K562 (cell line): Measurements from ENCODE around the gene SCN4B. TPM values are rescaled to one million over a fixed set of nuclear protein-coding genes. Genes with fewer than 3 reads are reported as not detected.

Experiments
- ATAC-seq: fragments of 200-7000 bp; cut with Tn5 transposase; 3 replicates; pipeline ENCODE4 v1.9.1; 2020; ENCODE audit warnings: moderate library complexity
- BruUV-seq: library from RNA; stranded (reverse); fragments of 400-500 nt; replicated peaks from 2 replicates; lab custom pipeline; 2021; lab: Mats Ljungman, UMichigan
- CTCF ChIA-PET: fragments of 300-600 bp; formaldehyde crosslinking; extraction: SDS; loops from one replicate; lab custom pipeline; 2021; ENCODE audit warnings: low intra/inter-chr PET ratio; lab: Yijun Ruan, JAX
- POLR2A ChIA-PET: fragments of 300-600, 350-650 bp; sonication (Branson Sonifier 250); formaldehyde crosslinking; extraction: SDS; loops from one replicate; lab custom pipeline; 2021; ENCODE audit warnings: antibody characterized with exemption, inconsistent platforms; lab: Yijun Ruan, JAX
- DNase-seq, 4 experiments: peaks; one replicate each; pipeline versions ENCODE4 v3.0.0 to v3.0.0-alpha.2; 2011 to 2018; ENCODE audit warnings: low spot score in 3 of 4, mixed read lengths in 3 of 4; ENCODE audit errors: extremely low read depth in 1 of 4
- FAIRE-seq: peaks from 2 replicates; lab custom pipeline; 2011; peaks lifted over from hg19 to GRCh38; lab: Jason Lieb, UNC
- H2AFZ ChIP-seq: 2 replicates; pipeline ENCODE4 v1.6.0; 2011; ENCODE audit warnings: low read depth, low read length, control low read depth, inconsistent platforms
- H3K27ac ChIP-seq: fragments of 200-600 bp; 3 replicates; pipeline ENCODE4 v1.8.0; 2011; ENCODE audit warnings: low read depth, mild to moderate bottlenecking, control low read depth, inconsistent platforms, low read length, moderate library complexity, mixed read lengths; ENCODE audit errors: extremely low read depth
- H3K27me3 ChIP-seq, 2 experiments: fragments of 300-600 bp in 1 of 2; 2 replicates in 1 of 2; 3 replicates in 1 of 2; pipeline versions ENCODE4 v1.6.0 to v1.8.0; 2011; ENCODE audit warnings: inconsistent platforms in 2 of 2, low read length in 2 of 2, mild to moderate bottlenecking in 1 of 2, mixed read lengths in 1 of 2, moderate library complexity in 1 of 2; ENCODE audit not compliant: control insufficient read depth in 2 of 2, insufficient read depth in 2 of 2
- H3K36me3 ChIP-seq: fragments of 300-600 bp; 3 replicates; pipeline ENCODE4 v1.8.0; 2011; ENCODE audit warnings: mild to moderate bottlenecking, low read length, inconsistent platforms; ENCODE audit not compliant: control insufficient read depth, insufficient read depth
- H3K4me1 ChIP-seq, 2 experiments: fragments of 200-600 bp in 1 of 2; replicated peaks in 1 of 2; 2 replicates in 1 of 2; 3 replicates in 1 of 2; pipeline versions ENCODE4 v1.5.1 to v1.8.0; 2011; ENCODE audit warnings: inconsistent platforms in 2 of 2, low read length in 2 of 2, mild to moderate bottlenecking in 1 of 2, mixed read lengths in 1 of 2, moderate library complexity in 1 of 2; ENCODE audit not compliant: control insufficient read depth in 2 of 2, insufficient read depth in 2 of 2
- H3K4me2 ChIP-seq: 2 replicates; pipeline ENCODE4 v1.6.1; 2011; ENCODE audit warnings: low read length, control low read depth, inconsistent platforms, mixed read lengths; ENCODE audit not compliant: insufficient read depth
- H3K4me3 ChIP-seq: fragments of 200-600 bp; sonication (generic), shearing (Covaris generic); 2 replicates; pipeline ENCODE4 v1.5.1; 2016; ENCODE audit warnings: control low read depth, inconsistent platforms
- H3K79me2 ChIP-seq: fragments of 200-600 bp; 3 replicates; pipeline ENCODE4 v1.8.0; 2011; ENCODE audit warnings: low read length, inconsistent platforms; ENCODE audit not compliant: control insufficient read depth, insufficient read depth
- H3K9ac ChIP-seq, 2 experiments: 2 replicates each; pipeline versions ENCODE4 v1.6.0 to v1.6.1; 2011; ENCODE audit warnings: low read depth in 2 of 2, low read length in 2 of 2, control low read depth in 1 of 2, inconsistent platforms in 1 of 2, mild to moderate bottlenecking in 1 of 2, mixed read lengths in 1 of 2; ENCODE audit not compliant: insufficient read depth in 1 of 2
- H3K9me1 ChIP-seq: one replicate; pipeline ENCODE4 v1.6.0; 2011; ENCODE audit warnings: inconsistent platforms, mild to moderate bottlenecking, low read length, moderate library complexity; ENCODE audit not compliant: control insufficient read depth, insufficient read depth
- H3K9me3 ChIP-seq: replicated peaks from 2 replicates; pipeline ENCODE4 v1.5.1; 2011; ENCODE audit warnings: low read depth, low read length, inconsistent platforms; ENCODE audit not compliant: control insufficient read depth, insufficient read depth
- H4K20me1 ChIP-seq: replicated peaks from 2 replicates; pipeline ENCODE4 v1.6.1; 2011; ENCODE audit warnings: low read length, inconsistent platforms, mixed read lengths; ENCODE audit not compliant: control insufficient read depth, insufficient read depth
- BHLHE40 ChIP-seq: IDR thresholded peaks from 2 replicates; pipeline ENCODE4 v1.6.1; 2011; ENCODE audit warnings: low read length, improper control_type of control experiment
- CBFA2T3 ChIP-seq: fragments of 450-650 bp; IDR thresholded peaks from 2 replicates; pipeline ENCODE4 v1.6.1; 2017
- DPF2 ChIP-seq: fragments of 450-650 bp; IDR thresholded peaks from 2 replicates; pipeline ENCODE4 v1.6.1; 2016
- FOXK1 ChIP-seq: sonication (generic); formaldehyde crosslinking; IDR thresholded peaks from 2 replicates; pipeline ENCODE4 v1.8.0; 2022; ENCODE audit warnings: missing genetic modification reagents, mild to moderate bottlenecking, borderline replicate concordance
- FOXK2 ChIP-seq, 2 experiments: fragments of 450-650 bp; IDR thresholded peaks in 1 of 2; conservative IDR thresholded peaks in 1 of 2; 2 replicates each; pipeline ENCODE4 v1.6.1; 2016; ENCODE audit warnings: low read depth in 2 of 2, mild to moderate bottlenecking in 1 of 2
- HMBOX1 ChIP-seq: sonication (generic); IDR thresholded peaks from 2 replicates; pipeline ENCODE4 v1.6.1; 2016
- KDM1A ChIP-seq, 2 experiments: fragments of 450-650 bp; IDR thresholded peaks; 2 replicates each; pipeline ENCODE4 v1.6.1; 2016; ENCODE audit warnings: mild to moderate bottlenecking in 2 of 2
- NCOR1 ChIP-seq: fragments of 450-650 bp; IDR thresholded peaks from 2 replicates; pipeline ENCODE4 v1.6.1; 2016; ENCODE audit warnings: mild to moderate bottlenecking, moderate library complexity
- NFE2 ChIP-seq: IDR thresholded peaks from 2 replicates; pipeline ENCODE4 v1.6.1; 2014; ENCODE audit warnings: antibody characterized with exemption, low read depth
- PBX2 ChIP-seq, 2 experiments: IDR thresholded peaks in 1 of 2; conservative IDR thresholded peaks in 1 of 2; 2 replicates each; pipeline ENCODE4 v1.6.1; 2016; ENCODE audit warnings: low read depth in 2 of 2, mild to moderate bottlenecking in 1 of 2, missing compliant biosample characterization in 1 of 2, missing genetic modification characterization in 1 of 2, moderate library complexity in 1 of 2
- SOX6 ChIP-seq: fragments of 450-650 bp; IDR thresholded peaks from 2 replicates; pipeline ENCODE4 v1.6.1; 2014; ENCODE audit warnings: mild to moderate bottlenecking
- TCF3 ChIP-seq: sonication (generic); formaldehyde crosslinking; IDR thresholded peaks from 2 replicates; pipeline ENCODE4 v1.4.0; 2020; ENCODE audit warnings: mild to moderate bottlenecking, missing genetic modification reagents
- ZBTB49 ChIP-seq: sonication (generic); formaldehyde crosslinking; IDR thresholded peaks from 2 replicates; pipeline ENCODE4 v1.8.0; 2022; ENCODE audit warnings: missing genetic modification reagents, mild to moderate bottlenecking, borderline replicate concordance
- ZNF23 ChIP-seq: fragments of 250-450 bp; sonication (Bioruptor Pico); IDR thresholded peaks from 2 replicates; pipeline ENCODE4 v1.4.0; 2020; ENCODE audit warnings: mild to moderate bottlenecking
- ZNF655 ChIP-seq: fragments of 250-450 bp; sonication (Bioruptor Pico); IDR thresholded peaks from 2 replicates; pipeline ENCODE4 v1.5.0; 2021
- WGBS: fragments of 100-300 bp; shearing (Covaris generic); methylation state at CpG from one replicate; pipeline ENCODE4 v1.1.6; 2016; ENCODE audit warnings: low coverage, mixed read lengths; ENCODE audit not compliant: insufficient coverage; ENCODE audit errors: missing lambda C conversion rate; 5-methylcytosine and 5-hydroxymethylcytosine counted together
- in situ Hi-C: fragments of 300-500 bp; cut with MboI; formaldehyde crosslinking; loops from 4 replicates; pipeline ENCODE4 v1.15.0; 2018; ENCODE audit warnings: inconsistent platforms, mixed read lengths
- intact Hi-C: fragments of 100-400 bp; cut with micrococcal nuclease; formaldehyde crosslinking; loops from 2 replicates; pipeline ENCODE4 v1.14.2; 2022
- polyA plus RNA-seq, 8 experiments: library from polyadenylated mRNA; depleted of rRNA in 4 of 8; stranded (reverse) in 5 of 8; unstranded in 3 of 8; fragments of >200 nt; fragmentation: Nextera tagmentation in 2 of 8; fragmentation: Illumina TruSeq in 1 of 8; extraction: Ambion mirVana in 2 of 8; extraction: Trizol in 1 of 8; gene quantifications; 2 replicates each; pipeline versions ENCODE4 v1.2.1 to v1.2.3, GENCODE V29; 2011 to 2014; ENCODE audit warnings: inconsistent platforms in 1 of 8, missing spikeins in 1 of 8
- total RNA-seq, 7 experiments: library from RNA; depleted of rRNA in 6 of 7; stranded (reverse); fragments of >200 nt in 6 of 7; fragmentation: Illumina TruSeq in 2 of 7; extraction: Trizol in 2 of 7; gene quantifications; 2 replicates each; pipeline versions ENCODE4 v1.2.1 to v1.2.3, GENCODE V29; 2011 to 2021; ENCODE audit warnings: low replicate concordance in 1 of 7

SCN4B gene
- total and polyA plus RNA-seq, 9 of the 15 experiments (the other 6 are each of a cell fraction or from before 2014, with no cell fraction given): 0.03 TPM; not detected in 8

GRCh38 chr11:118092907-118093571, 59.6 kb downstream of the SCN4B start:
- peak overlapping the region in 1 of 2 experiments; percentile 70; a peak in 1 of 4 replicates for H3K9ac ChIP-seq
- H3K4me3 ChIP-seq: no peak overlapping the region
- H3K9me1 ChIP-seq: no peaks in the 10 kb centered on the region
- H2AFZ ChIP-seq: peak overlapping the region; percentile 2; the same call in 1 of the 2 replicates
- peaks cover 5 to 8% of the 10 kb centered on the region in 2 experiments; a peak in 3 of 5 replicates for H3K4me1 ChIP-seq
- ChIA-PET CTCF (no interaction called here), POLR2A (interaction anchor here (1.2 to 1.4 kb wide), 3 partner anchors 10 to 21 kb away, joined by 3 to 8 read pairs (median 3); no protein-coding TSS in a partner anchor)
- H3K36me3 ChIP-seq: no peaks in the 10 kb centered on the region
- H3K4me2 ChIP-seq: no peak overlapping the region
- no peaks in the 10 kb centered on the region for H4K20me1 ChIP-seq
- WGBS: 15% methylated on average over 8 of the region's 8 CpGs
- peak; percentile 75 for FAIRE-seq
- peak; percentile 36 to 59 (median 51) for DNase-seq
- no peaks in the 10 kb centered on the region for H3K79me2 ChIP-seq
- H3K9me3 ChIP-seq: no peaks in the 10 kb centered on the region
- H3K27me3 ChIP-seq: peaks cover 0 to 3% of the 10 kb centered on the region in 2 experiments; a peak in 1 of 5 replicates
- intact Hi-C loops (no loop called here), in situ Hi-C loops (no loop called here)
- BruUV-seq: no TSS peak
- H3K27ac ChIP-seq: no peak overlapping the region
- peak; percentile 65 for ATAC-seq
- no peak for TF ChIP-seq FOXK2 (conservative IDR thresholded peaks at IDR 0.05 in 1 of 2, IDR thresholded peaks at IDR 0.05 in 1 of 2; ENCODE audit: low read depth in 2 of 2)
- no peak for TF ChIP-seq PBX2 (CRISPR knock-in tag; IDR thresholded peaks at IDR 0.05; ENCODE audit: low read depth)
- no peak for TF ChIP-seq PBX2 (tag; conservative IDR thresholded peaks at IDR 0.05; ENCODE audit: low read depth)
- peak; percentile 59; the same call in 1 of the 2 replicates for TF ChIP-seq NCOR1
- peak; percentile 66 for TF ChIP-seq BHLHE40
- no peak for TF ChIP-seq ZBTB49 (CRISPR knock-in tag)
- peak; percentile 33; the same call in 1 of the 2 replicates for TF ChIP-seq TCF3 (CRISPR knock-in tag)
- TF ChIP-seq HMBOX1: 0 out of 2 replicates have a peak, but pooled peaks have one; percentile 14
- peak; percentile 90 to 92 for TF ChIP-seq KDM1A (IDR thresholded peaks at IDR 0.05)
- peak; percentile 57 for TF ChIP-seq SOX6
- TF ChIP-seq FOXK1: no peak
- TF ChIP-seq ZNF655 (CRISPR knock-in tag): no peak
- TF ChIP-seq NFE2: 0 out of 2 replicates have a peak, but pooled peaks have one; percentile 30
- TF ChIP-seq ZNF23: no peak
- TF ChIP-seq DPF2: 0 out of 2 replicates have a peak, but pooled peaks have one; percentile 24
- TF ChIP-seq CBFA2T3: peak; percentile 73
